ENCODE data around the gene LRRN2.
"Not testable (repeated sequence)": the region's sequence is repeated elsewhere in the genome, so short reads cannot be mapped to it uniquely, and the experiment has no call there.

LRRN2 gene

DNA sequence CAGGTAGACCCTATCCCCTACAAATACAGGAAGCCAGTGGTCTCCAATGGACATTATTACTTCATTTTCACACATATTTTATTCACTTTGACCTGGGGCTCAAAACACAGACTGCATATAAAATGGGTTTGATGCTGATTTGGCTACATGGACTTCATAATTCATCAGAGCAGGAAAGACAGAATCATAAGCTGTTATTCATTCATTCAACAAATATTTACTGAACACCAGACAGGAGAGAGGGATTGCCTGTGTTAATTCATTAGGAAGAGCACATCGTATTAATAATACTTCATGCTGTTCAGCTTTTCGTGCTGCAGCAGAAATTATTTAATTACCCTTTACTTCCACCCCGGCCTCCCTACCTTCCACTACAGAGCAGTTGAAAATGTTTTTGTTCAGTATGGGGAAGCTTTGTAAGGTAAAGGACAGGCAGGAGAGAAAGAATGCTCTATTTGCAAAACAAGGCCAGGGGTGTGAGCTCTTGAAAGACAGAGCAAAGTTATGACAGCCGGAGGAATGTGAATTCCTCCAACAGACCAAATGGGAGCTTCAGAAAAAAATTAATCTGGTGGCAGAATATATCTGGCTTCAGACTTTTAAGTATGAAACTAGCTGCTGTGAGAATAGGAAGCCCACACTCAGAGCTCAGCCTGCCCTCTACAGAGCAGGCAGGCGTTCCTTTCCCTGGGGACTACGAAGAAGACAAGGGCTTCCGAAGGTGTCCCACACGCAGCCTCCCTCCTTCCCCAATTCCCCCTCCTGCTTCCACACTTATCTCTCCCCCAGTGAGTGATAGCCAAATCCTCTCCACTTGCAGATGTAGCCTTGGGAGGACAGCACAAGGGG, 111.3 kb downstream of the LRRN2 start:
- no peak for DNase-seq (ENCODE audit: low spot score)

DNA sequence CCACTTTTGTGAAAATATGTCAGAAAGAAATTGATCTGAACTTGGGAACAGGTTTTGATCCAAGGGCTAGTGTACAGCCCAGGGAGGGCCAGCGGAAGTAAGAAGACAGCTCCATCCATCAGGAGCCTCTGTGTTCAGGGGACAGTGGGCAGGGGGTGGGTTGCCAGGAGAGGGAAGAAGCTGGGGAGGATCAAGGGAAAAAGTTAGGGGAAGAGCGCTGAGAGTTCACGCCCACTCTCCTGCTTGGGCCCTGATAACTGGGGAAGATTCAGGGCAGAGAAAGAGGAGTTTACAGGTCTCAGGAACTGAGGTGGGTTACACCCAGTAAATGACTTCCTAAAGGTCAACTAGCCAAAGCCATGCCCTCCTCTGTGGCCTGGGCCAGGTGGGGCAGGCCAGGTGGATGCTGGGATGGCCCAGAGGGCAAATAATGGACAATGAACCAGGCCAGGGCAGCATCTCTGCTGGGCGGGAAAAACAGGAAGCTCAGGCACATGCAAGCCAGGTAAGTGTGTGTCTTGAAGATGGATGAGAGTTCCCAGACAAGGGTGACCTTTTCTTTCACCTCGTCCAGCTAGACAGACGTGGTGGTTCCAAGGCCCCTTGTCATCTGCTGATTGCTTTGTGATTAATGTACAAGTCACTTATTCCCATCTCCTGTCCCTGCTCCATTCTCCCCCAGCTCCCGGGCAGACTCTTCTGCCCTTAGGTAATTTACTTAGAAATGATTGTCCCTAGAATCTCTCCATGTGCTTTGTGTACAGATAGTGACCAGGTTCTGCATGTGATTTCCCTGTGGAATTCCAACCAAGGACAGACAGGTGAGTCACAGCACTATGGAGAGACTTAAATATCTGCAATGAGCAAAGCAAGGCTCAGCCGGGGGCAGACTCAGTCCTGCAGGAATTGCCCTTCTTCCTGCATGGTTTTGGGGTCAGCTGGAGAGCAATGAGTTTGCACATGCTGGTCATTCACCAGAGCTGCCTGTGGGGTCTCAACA, 112.3 kb downstream of the LRRN2 start:
- DNase-seq (ENCODE audit: low spot score), result no peak

DNA sequence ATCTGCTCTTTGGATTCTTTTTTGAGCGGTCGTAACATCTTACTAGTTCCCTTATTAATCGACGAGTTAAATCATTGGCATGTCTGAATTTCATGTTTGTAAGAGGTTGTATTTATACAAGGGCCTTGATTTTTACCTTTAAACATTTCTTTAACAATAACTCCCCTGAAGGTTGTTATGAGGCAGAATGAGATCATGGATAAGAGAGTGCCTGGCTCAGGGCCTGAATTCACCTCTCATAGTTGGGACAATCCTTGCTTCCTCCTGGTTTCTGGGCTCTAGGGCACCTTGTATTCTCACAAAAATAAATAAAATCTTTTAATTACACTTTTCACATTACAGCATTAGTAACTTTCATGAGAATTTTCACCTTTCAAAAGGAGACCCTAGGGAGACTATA, 113.9 kb downstream of the LRRN2 start:
- no peak for DNase-seq (ENCODE audit: low spot score)

DNA sequence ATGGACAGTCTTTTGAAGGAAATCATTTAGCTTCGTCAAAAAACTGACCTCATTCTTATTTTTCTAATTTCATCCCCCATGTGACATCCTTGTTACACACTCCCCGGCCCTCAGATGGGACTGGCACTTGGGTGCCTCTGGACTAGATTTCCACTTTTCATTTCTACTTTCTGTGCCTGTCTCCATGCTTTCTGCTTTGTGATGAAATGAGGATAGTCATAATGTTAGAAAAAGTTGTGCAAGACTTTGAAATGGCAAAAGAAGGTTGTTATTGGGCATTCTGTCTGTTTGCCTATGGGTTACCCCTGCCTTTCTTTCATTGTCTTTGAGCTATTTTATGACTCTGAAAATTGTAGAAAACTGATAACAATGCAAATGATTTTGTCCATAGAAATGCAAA, 114.4 kb downstream of the LRRN2 start:
- DNase-seq (ENCODE audit: low spot score), result no peak

DNA sequence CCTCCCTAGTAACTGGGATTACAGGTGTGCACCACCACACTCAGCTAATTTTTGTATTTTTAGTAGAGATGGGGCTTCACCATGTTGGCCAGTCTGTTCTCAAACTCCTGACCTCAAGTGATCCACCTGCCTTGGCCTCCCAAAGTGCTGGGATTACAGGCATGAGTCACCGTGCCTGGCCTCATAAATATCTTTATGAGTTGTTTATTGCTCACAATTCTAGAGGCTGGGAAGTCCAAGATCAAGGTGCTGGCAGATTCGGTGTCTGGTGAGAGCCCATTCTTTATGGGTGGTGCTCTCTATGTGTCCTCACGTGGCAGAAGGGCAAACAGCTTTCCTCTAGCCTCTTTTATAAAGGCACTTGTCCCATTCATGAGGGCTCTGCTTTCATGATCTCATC, 115.5 kb downstream of the LRRN2 start:
- DNase-seq (ENCODE audit: low spot score), result not testable (repeated sequence)

DNA sequence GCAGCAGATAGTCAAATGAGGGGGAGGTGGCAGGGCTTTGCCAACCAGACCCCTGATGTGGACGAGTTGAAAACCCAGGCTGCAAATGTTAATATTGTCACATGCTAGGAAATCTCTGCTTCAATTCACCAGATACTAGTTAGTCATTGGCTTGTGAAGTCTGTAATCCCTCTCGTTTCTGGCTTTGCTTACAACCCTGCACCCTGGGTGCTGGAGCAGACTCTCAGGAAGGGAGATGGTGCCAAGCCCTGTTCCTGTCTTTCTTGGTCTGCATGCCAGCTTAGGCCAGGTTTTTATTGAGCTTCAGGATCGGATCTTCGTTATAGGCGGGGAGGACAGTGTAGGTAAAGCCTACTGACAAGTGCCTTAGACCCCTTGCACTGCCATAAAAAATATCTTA, 116.1 kb downstream of the LRRN2 start:
- no peak for DNase-seq (ENCODE audit: low spot score)

DNA sequence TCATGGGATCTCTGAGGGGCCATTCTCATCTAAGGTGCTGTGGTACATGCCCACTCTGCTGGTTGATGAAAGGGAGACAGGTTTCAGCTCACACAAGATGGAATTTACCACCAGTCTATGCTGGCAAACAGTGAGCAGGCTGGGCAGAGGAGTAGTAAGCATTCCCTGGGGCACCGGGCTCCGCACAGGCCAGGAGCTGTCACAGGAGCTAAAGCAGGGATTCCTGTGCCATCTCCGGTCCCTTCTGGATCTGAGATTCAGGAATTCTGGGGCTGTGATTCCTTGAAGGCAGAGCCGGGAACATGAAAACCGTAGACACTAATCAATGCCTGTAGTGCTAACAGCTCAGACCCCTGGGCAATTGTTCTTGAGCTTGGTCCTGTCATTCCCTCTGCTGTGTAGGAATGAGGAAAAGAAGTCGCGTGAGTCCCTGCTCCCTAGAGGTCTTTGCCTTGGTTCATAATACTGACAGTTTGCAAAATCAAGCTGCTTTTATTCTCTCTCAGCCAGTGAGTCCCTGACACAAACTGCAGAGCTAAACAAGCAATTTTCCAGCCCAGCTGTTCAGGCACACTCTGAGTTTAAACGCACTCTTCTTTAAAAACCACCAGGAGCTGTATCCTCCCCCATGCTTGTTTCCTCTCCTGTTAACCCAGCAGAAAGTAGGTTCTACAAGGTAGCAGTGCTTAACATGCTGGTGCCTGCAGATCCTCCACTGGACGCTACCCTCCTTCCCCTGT, 116.8 kb downstream of the LRRN2 start:
- no peak for DNase-seq (ENCODE audit: low spot score)

Data from COLO829 (cell line).